Measurements from ENCODE around the gene CXorf38. TPM values are rescaled to one million over a fixed set of nuclear protein-coding genes. Genes with fewer than 3 reads are reported as not detected.

Gene CXorf38
- total and polyA plus RNA-seq, 9 donors: 8.2 to 14.7 (median 13.2) TPM

DNA sequence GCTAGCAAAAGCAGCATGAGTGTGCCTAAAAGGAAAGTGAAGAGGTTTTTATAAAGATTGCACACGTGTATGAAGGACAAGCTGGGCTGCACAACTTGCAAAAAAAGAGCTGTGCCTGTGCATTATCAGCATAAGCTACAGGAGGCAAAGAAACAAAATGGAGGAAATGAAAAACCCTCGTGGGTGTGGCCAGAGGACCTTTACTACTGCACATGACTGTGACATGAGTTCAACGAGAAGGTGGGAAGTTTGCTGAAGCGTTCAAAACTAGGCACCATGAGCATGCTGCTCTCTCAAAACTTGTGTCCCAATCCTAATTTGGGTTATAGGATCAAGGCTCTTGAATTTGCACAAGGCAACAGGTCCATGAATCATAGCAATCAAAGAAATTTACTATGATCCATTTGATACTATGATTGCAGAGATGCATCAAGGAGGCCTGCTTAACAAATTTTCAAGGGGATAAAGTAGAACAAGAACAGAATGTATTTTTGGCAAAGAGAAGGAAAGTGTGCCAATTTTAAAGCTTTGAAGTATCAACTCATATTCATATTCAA lies 38.1 kb upstream of the CXorf38 start:
- H3K4me1 ChIP-seq (ENCODE audit: insufficient read depth): no peaks in the 10 kb centered on the region
- H3K9me3 ChIP-seq: no peaks in the 10 kb centered on the region
- TF ChIP-seq, protein P1, sequence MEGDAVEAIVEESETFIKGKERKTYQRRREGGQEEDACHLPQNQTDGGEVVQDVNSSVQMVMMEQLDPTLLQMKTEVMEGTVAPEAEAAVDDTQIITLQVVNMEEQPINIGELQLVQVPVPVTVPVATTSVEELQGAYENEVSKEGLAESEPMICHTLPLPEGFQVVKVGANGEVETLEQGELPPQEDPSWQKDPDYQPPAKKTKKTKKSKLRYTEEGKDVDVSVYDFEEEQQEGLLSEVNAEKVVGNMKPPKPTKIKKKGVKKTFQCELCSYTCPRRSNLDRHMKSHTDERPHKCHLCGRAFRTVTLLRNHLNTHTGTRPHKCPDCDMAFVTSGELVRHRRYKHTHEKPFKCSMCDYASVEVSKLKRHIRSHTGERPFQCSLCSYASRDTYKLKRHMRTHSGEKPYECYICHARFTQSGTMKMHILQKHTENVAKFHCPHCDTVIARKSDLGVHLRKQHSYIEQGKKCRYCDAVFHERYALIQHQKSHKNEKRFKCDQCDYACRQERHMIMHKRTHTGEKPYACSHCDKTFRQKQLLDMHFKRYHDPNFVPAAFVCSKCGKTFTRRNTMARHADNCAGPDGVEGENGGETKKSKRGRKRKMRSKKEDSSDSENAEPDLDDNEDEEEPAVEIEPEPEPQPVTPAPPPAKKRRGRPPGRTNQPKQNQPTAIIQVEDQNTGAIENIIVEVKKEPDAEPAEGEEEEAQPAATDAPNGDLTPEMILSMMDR (IDR thresholded peaks at IDR 0.05): no peak
- TF ChIP-seq POLR2A (IDR thresholded peaks at IDR 0.05): no peak
- no peak for TF ChIP-seq EP300 (IDR thresholded peaks at IDR 0.05)
- H3K27me3 ChIP-seq: no peaks in the 10 kb centered on the region
- WGBS, 3 donors: 53 to 62% (median 55%) methylated on average over 4 of the region's 4 CpGs
- H3K36me3 ChIP-seq: no peaks in the 10 kb centered on the region
- no peak overlapping the region for H3K27ac ChIP-seq
- intact Hi-C loops (cut with DNase I): no loop called here
- no peak overlapping the region for H3K4me3 ChIP-seq
- no peak for DNase-seq

DNA sequence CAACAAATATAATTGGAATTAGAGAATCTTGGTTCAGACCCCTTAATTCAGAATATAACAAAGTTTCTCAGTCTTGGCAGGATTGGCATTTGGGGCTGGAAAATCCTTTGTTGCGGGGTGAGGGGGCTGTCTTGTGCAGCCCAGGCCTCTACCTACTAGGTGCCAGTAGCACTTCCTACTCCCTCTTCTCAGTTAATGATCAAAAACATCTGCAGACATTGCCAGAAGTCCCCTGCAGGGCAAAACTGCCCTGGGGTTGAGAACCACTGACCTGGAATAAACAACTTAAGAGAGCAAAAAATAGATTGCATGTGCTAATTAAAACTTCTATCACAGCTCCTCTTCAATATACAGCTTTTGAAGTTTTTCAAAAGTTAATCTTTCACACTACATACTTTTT lies 36.7 kb upstream of the CXorf38 start:
- TF ChIP-seq, protein P1 (IDR thresholded peaks at IDR 0.05): no peak
- TF ChIP-seq EP300 (IDR thresholded peaks at IDR 0.05) (no peak), POLR2A (IDR thresholded peaks at IDR 0.05) (no peak)
- Histone ChIP-seq H3K4me1 (ENCODE audit: insufficient read depth) (no peaks in the 10 kb centered on the region), H3K36me3 (no peaks in the 10 kb centered on the region), H3K4me3 (no peak overlapping the region), H3K9me3 (no peaks in the 10 kb centered on the region), H3K27ac (no peak overlapping the region), H3K27me3 (no peaks in the 10 kb centered on the region)
- no peak for DNase-seq
- intact Hi-C loops (cut with DNase I): no loop called here
- 91 to 94% (median 92%) methylated on average over 1 of the region's 1 CpG for WGBS, 3 donors

DNA sequence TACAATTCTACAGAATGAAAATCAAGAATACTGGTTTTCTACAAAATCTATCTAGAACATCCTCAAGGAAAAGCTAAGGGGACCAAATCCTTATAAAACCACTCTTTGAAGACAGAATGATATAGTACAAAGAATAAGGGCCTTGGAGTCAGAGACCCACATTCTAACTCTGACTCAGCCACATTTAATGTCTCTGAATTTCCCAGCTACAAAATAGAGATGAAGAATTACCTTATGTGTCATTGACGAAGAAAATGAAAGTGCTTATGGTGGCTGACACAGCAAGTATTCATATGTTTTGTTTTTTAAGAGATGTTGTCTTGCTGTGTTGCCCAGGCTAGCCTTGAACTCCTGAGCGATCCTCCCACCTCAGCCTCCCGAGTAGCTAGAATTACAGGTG lies 35.9 kb upstream of the CXorf38 start:
- TF ChIP-seq, protein P1 (IDR thresholded peaks at IDR 0.05): no peak
- no peak for TF ChIP-seq EP300 (IDR thresholded peaks at IDR 0.05)
- TF ChIP-seq POLR2A (IDR thresholded peaks at IDR 0.05): no peak
- H3K36me3 ChIP-seq: no peaks in the 10 kb centered on the region
- no peaks in the 10 kb centered on the region for H3K9me3 ChIP-seq
- DNase-seq: no peak
- H3K27me3 ChIP-seq: no peaks in the 10 kb centered on the region
- 83 to 87% (median 85%) methylated on average over 3 of the region's 3 CpGs for WGBS, 3 donors
- H3K4me1 ChIP-seq (ENCODE audit: insufficient read depth): no peaks in the 10 kb centered on the region
- intact Hi-C loops (cut with DNase I): no loop called here
- H3K27ac ChIP-seq: no peak overlapping the region
- no peak overlapping the region for H3K4me3 ChIP-seq

DNA sequence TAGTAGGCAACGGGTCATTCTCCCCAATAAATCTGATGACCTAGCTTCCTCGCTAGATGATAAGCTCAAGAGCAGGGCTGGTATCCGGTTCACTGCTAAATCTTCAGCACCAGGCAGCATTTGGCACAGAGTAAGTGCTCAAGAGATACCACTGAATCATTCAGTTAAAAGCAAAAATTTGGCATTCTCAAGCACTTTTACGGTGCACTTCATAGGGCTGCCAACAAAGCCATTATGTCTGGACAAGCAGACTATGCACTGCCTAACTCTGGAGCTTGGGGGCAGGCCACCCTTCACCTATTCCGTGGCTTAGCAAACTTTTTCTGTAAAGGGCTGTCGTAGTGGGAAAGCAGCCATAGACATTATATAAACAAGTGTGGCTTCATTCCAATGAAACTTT lies 23.8 kb upstream of the CXorf38 start:
- no peak overlapping the region for H3K4me3 ChIP-seq
- H3K27ac ChIP-seq: no peak overlapping the region
- no peaks in the 10 kb centered on the region for H3K4me1 ChIP-seq (ENCODE audit: insufficient read depth)
- intact Hi-C loops (cut with DNase I): no loop called here
- H3K36me3 ChIP-seq: no peaks in the 10 kb centered on the region
- 62 to 69% (median 62%) methylated on average over 6 of the region's 6 CpGs for WGBS, 3 donors
- H3K27me3 ChIP-seq: no peaks in the 10 kb centered on the region
- TF ChIP-seq, protein P1 (IDR thresholded peaks at IDR 0.05): no peak
- TF ChIP-seq POLR2A (IDR thresholded peaks at IDR 0.05) (no peak), EP300 (IDR thresholded peaks at IDR 0.05) (no peak)
- DNase-seq: no peak
- H3K9me3 ChIP-seq: no peaks in the 10 kb centered on the region

Measured in ovary (tissue), 9 donors.